ENCODE results near the gene PAK1. TPM values are rescaled to one million over a fixed set of nuclear protein-coding genes. Genes with fewer than 3 reads are reported as not detected.

The PAK1 gene
- total RNA-seq, 1 donor from 2014 or later, result 41.0 TPM

- no peaks in the 10 kb centered on the region for H4K20me1 ChIP-seq (ENCODE audit: insufficient read depth, low read length)
- H3K9me3 Mint-ChIP-seq (ENCODE audit: unreplicated experiment), result no peaks in the 10 kb centered on the region
- no peak overlapping the region for H3K4me3 ChIP-seq (ENCODE audit: insufficient read depth, low read depth, low read length)
- H3K27ac ChIP-seq (ENCODE audit: low read depth, low read length), result no peak overlapping the region
- H3K9me3 ChIP-seq (ENCODE audit: insufficient read depth, low read depth, low read length), result no peaks in the 10 kb centered on the region
- peaks cover 29% of the 10 kb centered on the region for H3K4me1 ChIP-seq (ENCODE audit: insufficient read depth, low read length)
- H2AFZ ChIP-seq (ENCODE audit: low read depth, low read length), result no peak overlapping the region
- H3K36me3 Mint-ChIP-seq (ENCODE audit: low read depth, unreplicated experiment), result peaks cover 8% of the 10 kb centered on the region
- H3K27me3 Mint-ChIP-seq (ENCODE audit: low read depth, unreplicated experiment), result no peaks in the 10 kb centered on the region
- H3K27ac Mint-ChIP-seq (ENCODE audit: unreplicated experiment), result peak overlapping the region; percentile 30
- no peak overlapping the region for H3K9ac ChIP-seq (ENCODE audit: low read length)
- no peaks in the 10 kb centered on the region for H3K27me3 ChIP-seq (ENCODE audit: insufficient read depth, low read length)
- no peak overlapping the region for H3K4me2 ChIP-seq (ENCODE audit: low read length)
- H3K4me3 Mint-ChIP-seq (ENCODE audit: unreplicated experiment), result no peak overlapping the region
- H3K36me3 ChIP-seq (ENCODE audit: insufficient read depth, low read length), result peaks cover 2% of the 10 kb centered on the region
- H3K79me2 ChIP-seq (ENCODE audit: insufficient read depth, low read length), result no peaks in the 10 kb centered on the region
- DNase-seq (ENCODE audit: low read depth) (no peak), FAIRE-seq (no peak)
- TF ChIP-seq EZH2 (IDR thresholded peaks at IDR 0.05; ENCODE audit: insufficient read depth, low read length) (no peak), CTCF (IDR thresholded peaks at IDR 0.05; ENCODE audit: insufficient read depth, low read depth, low read length) (no peak)
- peaks cover 38% of the 10 kb centered on the region for H3K4me1 Mint-ChIP-seq (ENCODE audit: low read depth, unreplicated experiment)
Observed at GRCh38 chr11:77377734-77378133, 96.2 kb downstream of the PAK1 start.

GRCh38 chr11:77375107-77375506, 98.8 kb downstream of the PAK1 start:
- no peak overlapping the region for H2AFZ ChIP-seq (ENCODE audit: low read depth, low read length)
- H3K4me2 ChIP-seq (ENCODE audit: low read length), result peak overlapping the region; percentile 35

More at GRCh38 chr11:77375107-77375506, 98.8 kb downstream of the PAK1 start:
- no peak overlapping the region for H3K4me3 Mint-ChIP-seq (ENCODE audit: unreplicated experiment)
- peak; percentile 57 for DNase-seq (ENCODE audit: low read depth)
- H3K4me1 ChIP-seq (ENCODE audit: insufficient read depth, low read length), result peaks cover 27% of the 10 kb centered on the region
- no peak overlapping the region for H3K4me3 ChIP-seq (ENCODE audit: insufficient read depth, low read depth, low read length)
- no peaks in the 10 kb centered on the region for H3K9me3 Mint-ChIP-seq (ENCODE audit: unreplicated experiment)
- H3K79me2 ChIP-seq (ENCODE audit: insufficient read depth, low read length), result no peaks in the 10 kb centered on the region
- H4K20me1 ChIP-seq (ENCODE audit: insufficient read depth, low read length), result no peaks in the 10 kb centered on the region
- peak overlapping the region; percentile 20 for H3K27ac ChIP-seq (ENCODE audit: low read depth, low read length)
- H3K4me1 Mint-ChIP-seq (ENCODE audit: low read depth, unreplicated experiment), result peaks cover 21% of the 10 kb centered on the region
- FAIRE-seq, result peak; percentile 59
- peak overlapping the region; percentile 4 for H3K27ac Mint-ChIP-seq (ENCODE audit: unreplicated experiment)
- no peaks in the 10 kb centered on the region for H3K27me3 Mint-ChIP-seq (ENCODE audit: low read depth, unreplicated experiment)
- no peaks in the 10 kb centered on the region for H3K27me3 ChIP-seq (ENCODE audit: insufficient read depth, low read length)
- peaks cover 10% of the 10 kb centered on the region for H3K36me3 Mint-ChIP-seq (ENCODE audit: low read depth, unreplicated experiment)
- TF ChIP-seq CTCF (IDR thresholded peaks at IDR 0.05; ENCODE audit: insufficient read depth, low read depth, low read length) (no peak), EZH2 (IDR thresholded peaks at IDR 0.05; ENCODE audit: insufficient read depth, low read length) (no peak)
- H3K36me3 ChIP-seq (ENCODE audit: insufficient read depth, low read length), result peaks cover 2% of the 10 kb centered on the region
- H3K9me3 ChIP-seq (ENCODE audit: insufficient read depth, low read depth, low read length), result no peaks in the 10 kb centered on the region
- H3K9ac ChIP-seq (ENCODE audit: low read length), result no peak overlapping the region
